Right lobe of liver (tissue), 4 donors: Measurements from ENCODE around the gene MGRN1.

Experiments used
- POLR2A ChIP-seq: fragments of 450-650 bp; IDR thresholded peaks from one replicate; pipeline ENCODE4 v1.6.1; 2017; ENCODE audit warnings: antibody characterized with exemption, mild to moderate bottlenecking
- TF ChIP-seq, protein P1 (sequence below), 4 donors: fragments of 200-600 bp in 3 of 4; fragments of 450-650 bp in 1 of 4; IDR thresholded peaks; one replicate each; pipeline versions ENCODE4 v1.5.1 to v1.8.0; 2016 to 2022; ENCODE audit warnings: antibody characterized with exemption in 4 of 4, mild to moderate bottlenecking in 2 of 4
- donor health status: DM: no; HTN: no; CAD: no.
- donor health status: DM: no; HTN: no; CAD: no.
- donor health status: DM: no; HTN: yes; CAD: no.

DNA sequence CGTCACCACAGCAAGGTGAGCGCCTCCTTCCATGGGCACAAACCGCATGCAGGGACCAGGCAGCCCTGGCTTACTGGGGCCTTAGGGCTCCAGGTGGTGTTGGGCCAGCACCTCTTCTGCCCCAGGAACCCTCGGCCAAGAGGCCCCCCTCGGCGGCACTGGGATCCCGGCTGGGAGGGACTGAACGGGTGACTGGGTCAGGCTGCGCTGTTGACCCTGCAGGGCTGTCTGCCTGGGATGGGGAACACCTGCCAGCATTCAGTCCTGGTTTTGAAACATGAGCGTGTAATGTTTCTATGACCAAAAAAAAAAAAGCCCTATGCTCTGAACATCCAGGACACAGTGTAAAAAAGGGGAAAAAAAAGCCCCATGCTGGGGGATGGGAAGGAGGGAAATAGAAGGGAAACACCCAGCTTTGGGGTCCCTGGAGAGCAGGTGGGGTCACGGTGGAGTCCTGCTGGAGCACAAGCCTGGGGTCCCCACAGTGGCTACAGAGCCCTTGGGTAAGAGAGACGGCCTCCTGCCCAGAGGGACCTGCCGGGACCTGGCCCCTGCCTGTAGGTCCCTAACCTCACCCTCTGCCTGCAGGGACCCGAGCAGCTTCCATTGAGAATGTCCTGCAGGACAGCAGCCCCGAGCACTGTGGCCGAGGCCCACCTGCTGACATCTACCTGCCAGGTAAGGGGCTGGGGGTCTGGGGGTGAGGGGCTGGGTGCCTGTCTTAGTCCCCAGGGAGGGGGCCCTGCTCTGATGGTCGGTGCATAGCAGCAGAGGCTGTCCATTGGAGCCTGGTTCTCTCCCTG lies 58.8 kb downstream of the MGRN1 start:
- no peak for TF ChIP-seq POLR2A
- TF ChIP-seq, protein P1, sequence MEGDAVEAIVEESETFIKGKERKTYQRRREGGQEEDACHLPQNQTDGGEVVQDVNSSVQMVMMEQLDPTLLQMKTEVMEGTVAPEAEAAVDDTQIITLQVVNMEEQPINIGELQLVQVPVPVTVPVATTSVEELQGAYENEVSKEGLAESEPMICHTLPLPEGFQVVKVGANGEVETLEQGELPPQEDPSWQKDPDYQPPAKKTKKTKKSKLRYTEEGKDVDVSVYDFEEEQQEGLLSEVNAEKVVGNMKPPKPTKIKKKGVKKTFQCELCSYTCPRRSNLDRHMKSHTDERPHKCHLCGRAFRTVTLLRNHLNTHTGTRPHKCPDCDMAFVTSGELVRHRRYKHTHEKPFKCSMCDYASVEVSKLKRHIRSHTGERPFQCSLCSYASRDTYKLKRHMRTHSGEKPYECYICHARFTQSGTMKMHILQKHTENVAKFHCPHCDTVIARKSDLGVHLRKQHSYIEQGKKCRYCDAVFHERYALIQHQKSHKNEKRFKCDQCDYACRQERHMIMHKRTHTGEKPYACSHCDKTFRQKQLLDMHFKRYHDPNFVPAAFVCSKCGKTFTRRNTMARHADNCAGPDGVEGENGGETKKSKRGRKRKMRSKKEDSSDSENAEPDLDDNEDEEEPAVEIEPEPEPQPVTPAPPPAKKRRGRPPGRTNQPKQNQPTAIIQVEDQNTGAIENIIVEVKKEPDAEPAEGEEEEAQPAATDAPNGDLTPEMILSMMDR (IDR thresholded peaks at IDR 0.05) = no peak
